ENCODE data around the gene ZNF777.

DNA sequence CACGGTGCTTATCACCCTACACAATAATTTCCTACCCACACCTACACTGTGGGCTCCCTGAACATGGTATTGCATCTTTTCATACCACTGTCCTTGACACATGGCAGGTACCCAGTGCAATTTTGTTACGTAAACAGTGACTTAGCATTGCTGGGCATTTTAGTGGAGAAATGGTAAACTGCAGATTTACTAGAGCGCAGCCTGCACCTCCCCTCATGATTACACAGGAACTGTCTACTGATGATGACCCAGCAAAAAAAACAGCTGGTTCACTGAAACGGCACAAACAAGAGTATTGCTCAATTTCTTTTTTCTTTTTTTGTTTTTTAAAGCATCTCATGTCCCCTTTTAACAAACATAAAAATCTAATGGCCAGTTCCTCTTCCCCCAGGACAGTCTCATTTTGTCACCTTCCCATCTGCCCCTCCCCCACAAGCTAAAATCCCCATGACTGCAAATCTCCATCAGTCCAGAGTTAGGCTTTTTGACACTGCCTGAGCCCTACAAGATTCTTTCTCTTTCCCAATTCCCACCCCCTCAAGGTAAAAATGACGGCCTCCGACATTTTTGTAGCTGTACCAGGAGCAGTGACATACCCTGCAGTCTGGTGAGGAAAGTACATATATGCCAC lies 34.0 kb upstream of the ZNF777 start:
- TF ChIP-seq CTCF (IDR thresholded peaks at IDR 0.05; ENCODE audit: poor library complexity, severe bottlenecking) (no peak), TAF1 (IDR thresholded peaks at IDR 0.05; ENCODE audit: low read depth) (no peak), POLR2AphosphoS5 (IDR thresholded peaks at IDR 0.05) (no peak), MXI1 (conservative IDR thresholded peaks at IDR 0.05; ENCODE audit: poor library complexity, severe bottlenecking) (no peak), EZH2 (IDR thresholded peaks at IDR 0.05; ENCODE audit: borderline replicate concordance, insufficient read depth, low read length, poor library complexity, severe bottlenecking) (no peak), RAD21 (conservative IDR thresholded peaks at IDR 0.05) (no peak), SMC3 (conservative IDR thresholded peaks at IDR 0.05; ENCODE audit: poor library complexity) (no peak)
- TF ChIP-seq, protein P1, sequence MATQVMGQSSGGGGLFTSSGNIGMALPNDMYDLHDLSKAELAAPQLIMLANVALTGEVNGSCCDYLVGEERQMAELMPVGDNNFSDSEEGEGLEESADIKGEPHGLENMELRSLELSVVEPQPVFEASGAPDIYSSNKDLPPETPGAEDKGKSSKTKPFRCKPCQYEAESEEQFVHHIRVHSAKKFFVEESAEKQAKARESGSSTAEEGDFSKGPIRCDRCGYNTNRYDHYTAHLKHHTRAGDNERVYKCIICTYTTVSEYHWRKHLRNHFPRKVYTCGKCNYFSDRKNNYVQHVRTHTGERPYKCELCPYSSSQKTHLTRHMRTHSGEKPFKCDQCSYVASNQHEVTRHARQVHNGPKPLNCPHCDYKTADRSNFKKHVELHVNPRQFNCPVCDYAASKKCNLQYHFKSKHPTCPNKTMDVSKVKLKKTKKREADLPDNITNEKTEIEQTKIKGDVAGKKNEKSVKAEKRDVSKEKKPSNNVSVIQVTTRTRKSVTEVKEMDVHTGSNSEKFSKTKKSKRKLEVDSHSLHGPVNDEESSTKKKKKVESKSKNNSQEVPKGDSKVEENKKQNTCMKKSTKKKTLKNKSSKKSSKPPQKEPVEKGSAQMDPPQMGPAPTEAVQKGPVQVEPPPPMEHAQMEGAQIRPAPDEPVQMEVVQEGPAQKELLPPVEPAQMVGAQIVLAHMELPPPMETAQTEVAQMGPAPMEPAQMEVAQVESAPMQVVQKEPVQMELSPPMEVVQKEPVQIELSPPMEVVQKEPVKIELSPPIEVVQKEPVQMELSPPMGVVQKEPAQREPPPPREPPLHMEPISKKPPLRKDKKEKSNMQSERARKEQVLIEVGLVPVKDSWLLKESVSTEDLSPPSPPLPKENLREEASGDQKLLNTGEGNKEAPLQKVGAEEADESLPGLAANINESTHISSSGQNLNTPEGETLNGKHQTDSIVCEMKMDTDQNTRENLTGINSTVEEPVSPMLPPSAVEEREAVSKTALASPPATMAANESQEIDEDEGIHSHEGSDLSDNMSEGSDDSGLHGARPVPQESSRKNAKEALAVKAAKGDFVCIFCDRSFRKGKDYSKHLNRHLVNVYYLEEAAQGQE (IDR thresholded peaks at IDR 0.05; ENCODE audit: borderline replicate concordance), result no peak
